Karpas-422 (cell line): ENCODE data around the gene INO80B. TPM values are rescaled to one million over a fixed set of nuclear protein-coding genes. Genes with fewer than 3 reads are reported as not detected.
A peak's percentile ranks its signal among the peaks of the same experiment; 100 is the strongest.

Experiments used
- DNase-seq: peaks from one replicate; pipeline ENCODE4 v3.0.0-alpha.2; 2015
- H2AFZ ChIP-seq: fragments of 200-600 bp; sonication (generic); 2 replicates; pipeline ENCODE4 v1.6.1; 2014; ENCODE audit warnings: antibody characterized with exemption, low read length, mixed read lengths
- H3K27ac ChIP-seq: fragments of 200-600 bp; sonication (generic); 2 replicates; pipeline ENCODE4 v1.5.1; 2014; ENCODE audit warnings: mild to moderate bottlenecking, low read length, moderate library complexity
- H3K27me3 ChIP-seq: fragments of 200-600 bp; sonication (generic); 2 replicates; pipeline ENCODE4 v1.6.1; 2014; ENCODE audit warnings: low read length, mixed read lengths
- H3K36me3 ChIP-seq: fragments of 200-600 bp; sonication (generic); 2 replicates; pipeline ENCODE4 v1.6.1; 2014; ENCODE audit warnings: low read length, mixed read lengths; ENCODE audit not compliant: insufficient read depth
- H3K4me1 ChIP-seq: fragments of 200-600 bp; sonication (generic); 2 replicates; pipeline ENCODE4 v1.6.1; 2014; ENCODE audit warnings: mild to moderate bottlenecking, low read length, mixed read lengths
- H3K4me2 ChIP-seq: fragments of 200-600 bp; sonication (generic); 2 replicates; pipeline ENCODE4 v1.6.1; 2014; ENCODE audit warnings: low read length, low read depth, mild to moderate bottlenecking; ENCODE audit not compliant: poor library complexity, severe bottlenecking
- H3K4me3 ChIP-seq: fragments of 200-600 bp; sonication (generic); 2 replicates; pipeline ENCODE4 v1.5.1; 2014; ENCODE audit warnings: mild to moderate bottlenecking, antibody characterized with exemption, low read length, mixed read lengths
- H3K79me2 ChIP-seq: fragments of 200-600 bp; sonication (generic); 2 replicates; pipeline ENCODE4 v1.6.1; 2014; ENCODE audit warnings: mild to moderate bottlenecking, low read length, mixed read lengths
- H3K9ac ChIP-seq: fragments of 200-600 bp; sonication (generic); 2 replicates; pipeline ENCODE4 v1.6.0; 2014; ENCODE audit warnings: low read length
- H3K9me2 ChIP-seq: fragments of 200-600 bp; sonication (generic), shearing (Covaris generic); replicated peaks from 2 replicates; pipeline ENCODE4 v1.6.0; 2014; ENCODE audit warnings: mild to moderate bottlenecking, low read length, moderate library complexity; ENCODE audit not compliant: insufficient read depth
- H3K9me3 ChIP-seq: fragments of 300-700, 200-600 bp; sonication (generic); 2 replicates; pipeline ENCODE4 v1.6.1; 2014; ENCODE audit warnings: low read length, mixed read lengths
- H4K20me1 ChIP-seq: fragments of 200-600 bp; sonication (generic); 2 replicates; pipeline ENCODE4 v1.6.1; 2014; ENCODE audit warnings: mild to moderate bottlenecking, antibody characterized with exemption, low read length, low read depth; ENCODE audit not compliant: insufficient read depth
- total RNA-seq: library from RNA; depleted of rRNA; stranded (reverse); fragments of >200 nt; shearing (Covaris generic); gene quantifications from 2 replicates; pipeline ENCODE4 v1.2.3, GENCODE V29; 2014; ENCODE audit warnings: low replicate concordance

The INO80B gene
- total RNA-seq, 1 experiment from 2014 or later, result 29.3 TPM

GRCh38 chr2:74496997-74497776, 42.3 kb downstream of the INO80B start:
- Histone ChIP-seq H3K4me3 (no peak overlapping the region), H3K27ac (no peak overlapping the region), H3K9ac (no peak overlapping the region), H3K9me2 (no peaks in the 10 kb centered on the region), H3K4me2 (no peak overlapping the region), H2AFZ (no peak overlapping the region), H3K27me3 (no peaks in the 10 kb centered on the region), H3K4me1 (peaks cover 12% of the 10 kb centered on the region), H3K9me3 (no peaks in the 10 kb centered on the region), H4K20me1 (no peaks in the 10 kb centered on the region), H3K36me3 (peaks cover 12% of the 10 kb centered on the region; the same call in 1 of the 2 replicates), H3K79me2 (peaks cover 5% of the 10 kb centered on the region)
- DNase-seq, result no peak

- peaks cover 11% of the 10 kb centered on the region; the same call in 1 of the 2 replicates for H3K36me3 ChIP-seq
- no peak overlapping the region for H3K9ac ChIP-seq
- H4K20me1 ChIP-seq, result no peaks in the 10 kb centered on the region
- no peak overlapping the region for H2AFZ ChIP-seq
- H3K9me2 ChIP-seq, result no peaks in the 10 kb centered on the region
- H3K9me3 ChIP-seq, result no peaks in the 10 kb centered on the region
- no peak overlapping the region for H3K27ac ChIP-seq
- DNase-seq, result no peak
- H3K4me3 ChIP-seq, result no peak overlapping the region
- peaks cover 11% of the 10 kb centered on the region for H3K79me2 ChIP-seq
- no peaks in the 10 kb centered on the region for H3K27me3 ChIP-seq
- peaks cover 19% of the 10 kb centered on the region for H3K4me1 ChIP-seq
- H3K4me2 ChIP-seq, result no peak overlapping the region
Measured at GRCh38 chr2:74497777-74498499, 43.1 kb downstream of the INO80B start.

- Histone ChIP-seq H3K79me2 (peaks cover 11% of the 10 kb centered on the region), H3K27ac (no peak overlapping the region), H3K4me1 (peaks cover 25% of the 10 kb centered on the region), H3K36me3 (peaks cover 6% of the 10 kb centered on the region; the same call in 1 of the 2 replicates), H2AFZ (no peak overlapping the region), H3K4me2 (no peak overlapping the region), H3K9ac (no peak overlapping the region), H3K9me2 (no peaks in the 10 kb centered on the region), H3K27me3 (no peaks in the 10 kb centered on the region), H3K9me3 (no peaks in the 10 kb centered on the region), H4K20me1 (no peaks in the 10 kb centered on the region), H3K4me3 (no peak overlapping the region)
- DNase-seq, result no peak
Measured at GRCh38 chr2:74498500-74499266, 43.8 kb downstream of the INO80B start.

- Histone ChIP-seq H3K79me2 (peaks cover 11% of the 10 kb centered on the region), H3K27me3 (no peaks in the 10 kb centered on the region), H3K9me3 (no peaks in the 10 kb centered on the region), H3K4me1 (peaks cover 32% of the 10 kb centered on the region), H3K4me2 (no peak within 1 kb of the TSS), H4K20me1 (no peaks in the 10 kb centered on the region), H3K9me2 (no peaks in the 10 kb centered on the region), H3K27ac (no peak within 1 kb of the TSS), H2AFZ (no peak within 1 kb of the TSS), H3K9ac (no peak within 1 kb of the TSS), H3K4me3 (no peak within 1 kb of the TSS), H3K36me3 (no peaks in the 10 kb centered on the region)
- no peak for DNase-seq
Measured at GRCh38 chr2:74499267-74499939, 44.5 kb downstream of the INO80B start, which contains the start of gene LBX2. TSS of gene LBX2 (minus strand) at chr2:74499603. CDS start at chr2:74499537, 66 bp downstream.

- Histone ChIP-seq H3K9me3 (no peaks in the 10 kb centered on the region), H3K9me2 (no peaks in the 10 kb centered on the region), H3K79me2 (peaks cover 15% of the 10 kb centered on the region), H3K4me2 (no peak overlapping the region), H3K27me3 (no peaks in the 10 kb centered on the region), H3K36me3 (no peaks in the 10 kb centered on the region), H3K9ac (no peak overlapping the region), H3K4me3 (no peak overlapping the region), H3K27ac (no peak overlapping the region), H4K20me1 (no peaks in the 10 kb centered on the region), H2AFZ (no peak overlapping the region), H3K4me1 (peaks cover 38% of the 10 kb centered on the region)
- no peak for DNase-seq
Measured at GRCh38 chr2:74499940-74500577, 45.2 kb downstream of the INO80B start.

GRCh38 chr2:74500578-74500946, 45.7 kb downstream of the INO80B start:
- peaks cover 43% of the 10 kb centered on the region for H3K4me1 ChIP-seq
- H3K9ac ChIP-seq, result no peak overlapping the region; the same call in 1 of the 2 replicates
- no peak overlapping the region for H3K4me2 ChIP-seq
- H3K27me3 ChIP-seq, result no peaks in the 10 kb centered on the region
- H3K9me3 ChIP-seq, result no peaks in the 10 kb centered on the region
- H3K79me2 ChIP-seq, result peaks cover 19% of the 10 kb centered on the region
- H3K4me3 ChIP-seq, result no peak overlapping the region
- no peak for DNase-seq
- H4K20me1 ChIP-seq, result no peaks in the 10 kb centered on the region
- no peaks in the 10 kb centered on the region for H3K9me2 ChIP-seq
- H3K36me3 ChIP-seq, result 0 out of 2 replicates have a peak, but pooled peaks cover 4% of the 10 kb centered on the region
- H3K27ac ChIP-seq, result no peak overlapping the region
- H2AFZ ChIP-seq, result no peak overlapping the region

GRCh38 chr2:74501335-74502071, 46.6 kb downstream of the INO80B start:
- Histone ChIP-seq H3K27ac (no peak overlapping the region), H3K9me3 (no peaks in the 10 kb centered on the region), H3K79me2 (peaks cover 27% of the 10 kb centered on the region), H3K4me2 (peak overlapping the region; percentile 89), H4K20me1 (no peaks in the 10 kb centered on the region), H3K9me2 (no peaks in the 10 kb centered on the region), H3K4me1 (peaks cover 53% of the 10 kb centered on the region), H3K27me3 (no peaks in the 10 kb centered on the region), H3K36me3 (peaks cover 9% of the 10 kb centered on the region; the same call in 1 of the 2 replicates), H3K4me3 (peak overlapping the region; percentile 83; the same call in 1 of the 2 replicates), H2AFZ (no peak overlapping the region), H3K9ac (peak overlapping the region; percentile 89)
- peak; percentile 51 for DNase-seq
